OCI-LY1 (cell line): ENCODE results near the gene TSKU.

Source experiments
- CTCF ChIP-seq: fragments of 200-600 bp; sonication (generic), shearing (Covaris generic); IDR thresholded peaks from 2 replicates; pipeline ENCODE4 v1.5.1; 2017; ENCODE audit warnings: mild to moderate bottlenecking, antibody characterized with exemption, low read length, moderate library complexity, mixed read lengths
- EZH2 ChIP-seq: fragments of 200-600 bp; sonication (generic), shearing (Covaris generic); IDR thresholded peaks from 2 replicates; pipeline ENCODE4 v1.8.0; 2017; ENCODE audit warnings: borderline replicate concordance, mixed run types, mild to moderate bottlenecking, antibody characterized with exemption, low read length, moderate library complexity, mixed read lengths

GRCh38 chr11:76753449-76753848 lies 29.7 kb upstream of the TSKU start:
- TF ChIP-seq CTCF (no peak), EZH2 (no peak)
